ENCODE results near the gene TNNC2. TPM values are rescaled to one million over a fixed set of nuclear protein-coding genes. Genes with fewer than 3 reads are reported as not detected.

TNNC2 gene
- total and polyA plus RNA-seq, 2 of the 8 experiments (the other 6 are each of a cell fraction or from before 2014, with no cell fraction given) = 5.7 to 7.6 TPM

DNA sequence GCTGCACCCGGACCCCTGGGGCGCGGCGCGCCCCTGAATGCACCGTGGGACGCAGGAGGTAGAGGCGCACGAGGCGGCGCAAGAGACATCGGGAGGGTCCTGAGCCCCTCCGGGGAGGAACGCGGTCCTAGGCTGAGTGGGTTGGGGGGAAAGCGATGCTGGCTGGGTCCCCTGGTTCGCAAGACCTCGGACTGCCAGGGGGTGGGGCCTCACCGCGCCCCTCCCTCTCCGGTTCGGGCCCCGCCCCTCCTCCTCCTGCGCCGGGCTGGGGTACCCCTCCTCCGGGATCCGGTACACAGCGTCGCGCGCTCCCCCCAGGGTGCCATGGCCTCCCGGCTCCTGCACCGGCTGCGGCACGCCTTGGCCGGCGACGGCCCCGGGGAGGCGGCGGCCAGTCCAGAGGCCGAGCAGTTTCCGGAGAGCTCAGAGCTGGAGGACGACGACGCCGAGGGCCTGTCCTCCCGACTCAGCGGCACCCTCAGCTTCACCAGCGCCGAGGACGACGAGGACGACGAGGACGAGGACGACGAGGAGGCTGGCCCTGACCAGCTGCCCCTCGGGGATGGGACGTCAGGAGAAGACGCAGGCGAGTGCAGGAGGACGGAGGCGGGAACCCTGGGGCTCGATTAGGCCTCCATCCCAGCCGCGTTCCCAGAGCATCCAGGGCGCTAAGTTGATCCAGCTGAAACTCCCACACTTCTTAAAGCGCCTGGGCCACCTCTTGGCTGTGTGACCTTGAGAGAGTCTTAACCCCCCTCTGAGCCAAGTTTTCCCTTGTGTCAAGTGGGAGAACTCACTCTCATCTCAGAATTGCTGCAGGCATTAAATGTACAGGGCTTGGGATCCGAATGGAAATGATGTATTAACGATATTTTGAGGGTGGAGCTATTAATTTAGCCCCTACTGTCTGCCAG lies 7.0 kb upstream of the TNNC2 start (continued):
- TF ChIP-seq, protein P1, sequence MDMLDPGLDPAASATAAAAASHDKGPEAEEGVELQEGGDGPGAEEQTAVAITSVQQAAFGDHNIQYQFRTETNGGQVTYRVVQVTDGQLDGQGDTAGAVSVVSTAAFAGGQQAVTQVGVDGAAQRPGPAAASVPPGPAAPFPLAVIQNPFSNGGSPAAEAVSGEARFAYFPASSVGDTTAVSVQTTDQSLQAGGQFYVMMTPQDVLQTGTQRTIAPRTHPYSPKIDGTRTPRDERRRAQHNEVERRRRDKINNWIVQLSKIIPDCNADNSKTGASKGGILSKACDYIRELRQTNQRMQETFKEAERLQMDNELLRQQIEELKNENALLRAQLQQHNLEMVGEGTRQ (IDR thresholded peaks at IDR 0.05; ENCODE audit: low read length) = no peak
- no peak for TF ChIP-seq BCL11A (IDR thresholded peaks at IDR 0.05; ENCODE audit: low read depth in 2 of 2, low read length in 2 of 2)
- TF ChIP-seq GTF2F1 (IDR thresholded peaks at IDR 0.05; ENCODE audit: borderline replicate concordance, low read depth, low read length) = no peak
- peak; percentile 62 for TF ChIP-seq ASH2L (IDR thresholded peaks at IDR 0.05; ENCODE audit: low read length)

Data from H1 (cell line).